ENCODE data around the gene TMEM120B.

The TMEM120B gene

GRCh38 chr12:121775501-121775900, 62.9 kb downstream of the TMEM120B start:
- no peak for TF ChIP-seq CTCF (conservative IDR thresholded peaks at IDR 0.05; ENCODE audit: low read length)
- H3K4me3 ChIP-seq (ENCODE audit: low read length) = no peak overlapping the region
- no peak for DNase-seq (ENCODE audit: low read depth)

GRCh38 chr12:121776190-121777098, 63.9 kb downstream of the TMEM120B start:
- TF ChIP-seq CTCF (conservative IDR thresholded peaks at IDR 0.05; ENCODE audit: low read length) = peak; percentile 79
- no peak overlapping the region for H3K4me3 ChIP-seq (ENCODE audit: low read length)
- DNase-seq (ENCODE audit: low read depth) = peak; percentile 53

- no peak overlapping the region for H3K4me3 ChIP-seq (ENCODE audit: low read length)
- no peak for TF ChIP-seq CTCF (conservative IDR thresholded peaks at IDR 0.05; ENCODE audit: low read length)
- DNase-seq (ENCODE audit: low read depth) = no peak
These were observed 66.2 kb downstream of the TMEM120B start for GRCh38 chr12:121778567-121779421.

GRCh38 chr12:121779422-121779895, 66.9 kb downstream of the TMEM120B start:
- H3K4me3 ChIP-seq (ENCODE audit: low read length) = no peak overlapping the region
- no peak for DNase-seq (ENCODE audit: low read depth)
- TF ChIP-seq CTCF (conservative IDR thresholded peaks at IDR 0.05; ENCODE audit: low read length) = no peak

GRCh38 chr12:121780429-121780828, 67.9 kb downstream of the TMEM120B start:
- H3K4me3 ChIP-seq (ENCODE audit: low read length) = no peak overlapping the region
- no peak for TF ChIP-seq CTCF (conservative IDR thresholded peaks at IDR 0.05; ENCODE audit: low read length)
- DNase-seq (ENCODE audit: low read depth) = no peak

- DNase-seq (ENCODE audit: low read depth) = no peak
- TF ChIP-seq CTCF (conservative IDR thresholded peaks at IDR 0.05; ENCODE audit: low read length) = no peak
- H3K4me3 ChIP-seq (ENCODE audit: low read length) = no peak overlapping the region
These were observed 69.0 kb downstream of the TMEM120B start for GRCh38 chr12:121781484-121781997.

All from AG10803 (cell line).